ENCODE data around the gene CA10.

The CA10 gene

DNA sequence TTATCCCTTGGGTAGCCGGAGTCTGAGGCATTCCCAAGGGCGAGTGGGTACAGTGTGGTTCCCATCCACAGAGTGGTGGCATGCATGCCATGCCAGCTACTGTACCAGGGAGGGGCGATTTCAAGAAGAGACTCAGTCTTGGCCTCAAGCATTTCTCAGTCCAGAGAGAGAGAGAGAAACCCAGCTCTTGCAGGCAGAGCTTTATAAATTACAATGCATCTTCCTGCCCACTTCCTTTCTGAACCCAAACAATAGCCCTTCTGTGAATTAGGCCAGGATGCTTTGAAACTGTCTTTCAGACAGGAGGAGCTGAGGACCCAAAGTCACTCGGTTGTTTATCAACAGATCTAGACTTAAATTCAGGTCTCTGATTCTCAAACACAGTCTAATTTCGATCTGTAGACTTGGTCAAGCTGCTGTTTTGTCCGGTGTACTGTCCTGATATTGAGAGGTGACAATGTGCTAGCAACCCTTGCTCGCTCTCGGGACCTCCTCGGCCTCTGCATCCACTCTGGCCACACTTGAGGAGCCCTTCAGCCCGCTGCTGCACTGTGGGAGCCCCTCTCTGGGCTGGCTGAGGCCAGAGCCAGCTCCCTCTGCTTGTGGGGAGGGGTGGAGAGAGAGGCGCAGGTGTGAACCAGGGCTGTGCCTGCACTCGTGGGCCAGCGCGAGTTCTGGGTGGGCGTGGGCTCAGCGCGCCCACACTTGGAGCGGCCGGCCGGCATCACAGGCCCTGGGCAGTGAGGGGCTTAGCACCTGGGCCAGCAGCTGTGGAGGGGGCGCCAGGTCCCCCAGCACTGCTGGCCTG lies 490.2 kb downstream of the CA10 start:
- DNase-seq = no peak

GRCh38 chr17:51667706-51668083 lies 490.8 kb downstream of the CA10 start:
- no peak for DNase-seq

- DNase-seq = no peak
These were observed 491.4 kb downstream of the CA10 start for GRCh38 chr17:51666971-51667705.

DNA sequence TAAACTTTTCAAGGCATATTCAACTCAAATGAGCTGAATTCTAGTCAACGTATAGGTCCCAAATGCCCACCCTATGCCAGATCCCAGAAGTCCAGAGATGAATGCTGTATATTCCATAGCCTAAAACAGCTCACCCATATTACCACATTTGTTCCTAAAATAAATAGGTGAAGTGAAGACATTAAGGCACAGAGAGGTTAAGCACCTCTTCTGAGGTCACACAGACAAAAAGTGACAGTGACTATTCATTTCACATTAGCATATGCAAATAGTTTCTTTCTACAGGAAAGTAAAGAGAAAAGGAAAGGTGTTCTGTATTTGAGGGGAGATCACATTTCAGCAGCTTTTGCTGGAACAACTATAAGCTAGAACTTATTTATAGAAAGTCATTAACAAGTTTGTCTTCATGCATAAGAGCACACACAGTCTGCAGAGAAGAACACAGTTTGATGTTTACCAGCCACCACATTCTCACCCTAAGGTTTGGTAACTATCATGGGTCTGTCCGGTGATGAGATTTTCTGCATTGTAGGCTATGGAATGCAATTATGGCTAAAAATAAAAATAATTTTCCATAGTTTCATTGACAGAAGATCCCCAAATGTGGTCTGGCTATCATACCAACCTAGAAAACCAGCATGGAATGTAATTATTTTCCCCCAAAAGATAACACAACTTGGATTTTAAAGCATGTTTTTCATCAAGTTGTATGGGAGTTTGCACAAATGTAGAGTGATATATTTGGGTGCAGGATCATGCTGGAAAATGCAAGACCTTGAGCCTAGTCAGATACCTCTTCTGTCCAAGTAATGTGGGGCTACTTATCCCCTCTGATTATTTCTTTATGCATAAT lies 496.1 kb downstream of the CA10 start:
- no peak for DNase-seq

GRCh38 chr17:51661403-51661802 lies 497.1 kb downstream of the CA10 start:
- DNase-seq = no peak

DNA sequence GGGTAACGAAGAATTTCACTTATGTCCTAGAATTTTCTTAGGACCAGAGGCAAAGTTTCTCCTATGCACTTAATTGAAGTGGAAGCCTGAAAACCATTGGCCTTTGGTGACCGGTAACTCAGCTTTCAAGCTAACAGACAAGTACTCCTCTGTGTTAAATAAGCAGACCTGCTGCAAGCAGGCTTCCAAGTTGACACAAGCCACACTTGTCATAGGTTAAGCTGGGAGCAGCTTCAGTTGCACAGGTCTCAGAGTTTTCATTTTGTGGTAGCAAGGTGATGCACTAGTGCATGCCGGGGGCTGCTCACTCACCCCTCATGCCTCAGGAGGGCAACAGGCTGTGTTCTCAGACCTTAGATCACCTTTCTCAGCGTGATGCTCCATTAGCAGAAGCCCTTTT lies 498.2 kb downstream of the CA10 start:
- no peak for DNase-seq

DNA sequence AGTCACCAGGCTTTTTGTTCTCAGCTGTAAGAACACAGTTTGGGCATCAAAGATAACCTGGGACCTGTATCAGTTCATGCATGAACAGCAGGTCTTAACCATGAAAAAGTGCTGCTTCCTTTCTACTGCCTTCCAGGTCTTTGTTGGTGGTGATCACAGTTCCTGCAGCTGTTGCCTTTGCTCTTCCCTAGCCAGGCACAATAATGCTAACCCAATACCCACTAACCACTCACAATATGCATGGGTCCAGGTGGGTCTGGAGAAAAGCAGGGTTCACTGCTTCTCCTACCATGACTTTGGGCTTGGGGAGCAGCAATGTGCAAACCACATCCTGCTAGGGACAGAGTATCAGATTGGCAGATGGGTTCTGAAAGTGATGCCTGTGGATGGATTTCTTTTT lies 501.3 kb downstream of the CA10 start:
- no peak for DNase-seq

DNA sequence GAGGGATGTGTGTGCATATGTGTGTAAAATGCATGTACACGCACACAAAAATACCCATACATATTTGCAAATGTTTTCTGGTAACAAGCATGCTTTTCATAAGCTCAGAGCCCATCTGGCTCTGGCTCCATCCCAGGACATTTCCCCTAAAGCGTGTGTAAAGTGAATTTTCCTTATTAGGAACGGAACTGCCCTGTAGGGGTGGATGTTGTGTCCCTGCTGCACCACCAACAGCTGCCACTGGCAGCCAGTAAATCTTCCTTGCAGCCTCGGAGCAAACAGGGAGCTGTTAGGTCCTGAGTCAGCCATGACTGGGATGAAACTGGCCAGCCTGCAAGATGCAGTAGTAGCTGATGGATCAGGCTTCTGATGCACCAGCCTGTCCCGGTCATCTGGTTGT lies 504.6 kb downstream of the CA10 start:
- no peak for DNase-seq

DNA sequence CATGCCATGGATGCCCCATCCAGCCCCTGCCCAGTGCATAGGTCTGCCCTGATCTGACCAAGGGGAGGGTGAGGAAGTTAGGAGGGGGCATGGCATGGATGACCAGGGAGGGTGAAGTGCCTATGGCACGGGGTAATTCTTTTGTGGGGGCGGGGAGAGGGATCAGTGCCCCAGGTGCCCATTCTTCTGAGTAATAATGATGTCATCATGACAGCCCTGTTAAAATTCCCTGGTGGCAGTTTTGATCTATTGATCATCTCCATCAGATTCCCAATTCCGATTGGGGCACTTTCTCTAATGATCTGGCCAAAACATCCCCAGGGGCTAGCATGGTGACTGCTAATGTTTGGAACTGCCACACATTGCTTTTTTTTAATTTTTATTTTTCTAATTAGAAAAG lies 506.0 kb downstream of the CA10 start:
- DNase-seq = no peak

DNA sequence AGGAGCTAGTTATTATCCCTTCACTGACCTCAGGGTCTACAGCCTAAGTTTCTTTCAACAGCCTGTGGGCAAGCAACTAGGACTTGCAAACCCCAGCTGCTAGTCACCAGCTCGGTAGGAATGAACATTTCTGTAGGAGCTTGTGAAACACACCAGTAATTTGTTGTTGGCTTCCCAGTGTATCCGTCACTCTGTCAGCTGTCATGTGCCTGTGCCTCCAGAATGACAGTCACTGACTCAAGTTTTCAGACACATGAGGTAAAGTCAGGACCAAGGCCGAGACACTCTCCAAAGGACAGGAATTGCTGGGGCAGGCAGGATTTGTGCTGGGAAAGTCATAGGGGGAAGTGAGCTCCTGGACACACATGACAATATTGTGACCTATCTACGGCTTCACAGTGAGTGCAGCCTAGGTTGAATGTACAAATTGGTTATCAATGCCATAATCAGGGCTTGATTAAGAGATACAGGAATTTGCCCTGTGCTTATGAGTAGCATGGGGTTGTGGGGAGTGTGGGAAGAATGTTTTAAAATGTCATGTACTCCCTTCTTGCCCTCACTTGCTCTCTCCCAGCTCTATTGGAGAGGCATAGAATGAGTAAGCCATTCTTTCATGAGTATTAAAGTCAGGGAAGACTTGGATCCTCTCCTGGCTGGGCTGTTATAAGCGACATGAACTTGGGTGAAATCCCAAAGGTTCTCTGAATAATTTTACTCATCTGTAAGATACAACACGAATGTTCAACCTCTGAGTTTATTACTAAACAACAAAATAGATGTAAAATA lies 506.8 kb downstream of the CA10 start:
- no peak for DNase-seq

DNA sequence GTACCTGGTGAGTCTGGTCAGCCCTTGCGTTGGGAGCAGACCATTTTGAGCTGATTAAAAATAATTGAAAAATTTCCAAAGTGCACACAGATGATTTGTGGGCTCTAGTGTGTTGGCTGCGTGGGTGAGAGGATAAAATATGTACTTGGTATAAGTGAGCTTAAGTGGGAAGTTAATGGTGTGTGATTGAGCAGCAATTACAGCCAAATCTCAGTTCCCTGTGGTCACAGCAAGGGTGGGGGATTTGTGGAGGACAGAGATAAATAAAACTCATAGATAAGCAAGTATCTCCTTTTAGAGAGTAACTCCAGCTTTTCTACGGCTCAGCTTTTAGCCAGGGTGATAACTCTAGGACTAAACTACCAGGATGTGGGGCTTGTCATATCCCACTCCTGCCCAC lies 507.7 kb downstream of the CA10 start:
- no peak for DNase-seq

GRCh38 chr17:51650202-51650601 lies 508.3 kb downstream of the CA10 start:
- no peak for DNase-seq

- DNase-seq = no peak
These were observed 510.7 kb downstream of the CA10 start for GRCh38 chr17:51647826-51648225.

GRCh38 chr17:51647067-51647466 lies 511.4 kb downstream of the CA10 start:
- no peak for DNase-seq

GRCh38 chr17:51646539-51646938 lies 512.0 kb downstream of the CA10 start:
- no peak for DNase-seq

- no peak for DNase-seq
These were observed 513.5 kb downstream of the CA10 start for GRCh38 chr17:51645056-51645455.

DNA sequence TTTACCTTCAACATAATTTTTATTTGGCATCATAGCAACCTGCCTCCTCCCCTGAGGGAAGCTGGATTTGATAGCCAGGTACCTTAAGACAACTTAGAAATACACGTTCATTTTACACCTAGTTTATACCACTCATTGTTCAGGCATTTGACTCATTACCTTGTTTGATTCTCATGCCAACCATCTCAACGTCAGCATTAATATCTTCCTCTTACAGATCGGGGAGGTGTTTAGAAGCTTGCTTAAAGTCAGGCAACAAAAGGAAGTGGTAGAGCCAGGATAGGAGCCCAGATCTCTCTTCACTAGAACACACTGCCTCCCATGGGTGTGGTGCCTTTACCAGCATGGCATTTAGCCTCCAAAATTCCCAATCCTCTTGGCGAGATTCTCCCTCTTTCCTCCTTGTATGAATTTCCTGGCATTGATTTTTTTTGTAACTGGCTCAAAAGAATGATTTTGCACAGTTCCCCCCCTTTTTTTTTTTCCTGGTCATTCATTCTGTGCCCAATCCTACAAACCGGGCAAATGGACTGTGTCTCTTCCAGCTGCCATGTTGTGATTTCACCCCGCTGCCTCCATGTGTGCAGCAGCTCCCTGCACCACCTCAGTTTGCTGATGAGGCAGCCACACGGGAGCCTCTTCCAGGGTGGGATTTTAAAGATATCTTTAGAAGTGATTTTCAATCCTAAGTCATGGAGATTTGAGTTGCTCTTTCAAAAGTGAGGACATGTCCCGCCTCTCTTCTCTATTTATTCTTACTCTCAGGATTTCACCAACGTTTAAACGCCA lies 514.6 kb downstream of the CA10 start:
- DNase-seq = no peak

DNA sequence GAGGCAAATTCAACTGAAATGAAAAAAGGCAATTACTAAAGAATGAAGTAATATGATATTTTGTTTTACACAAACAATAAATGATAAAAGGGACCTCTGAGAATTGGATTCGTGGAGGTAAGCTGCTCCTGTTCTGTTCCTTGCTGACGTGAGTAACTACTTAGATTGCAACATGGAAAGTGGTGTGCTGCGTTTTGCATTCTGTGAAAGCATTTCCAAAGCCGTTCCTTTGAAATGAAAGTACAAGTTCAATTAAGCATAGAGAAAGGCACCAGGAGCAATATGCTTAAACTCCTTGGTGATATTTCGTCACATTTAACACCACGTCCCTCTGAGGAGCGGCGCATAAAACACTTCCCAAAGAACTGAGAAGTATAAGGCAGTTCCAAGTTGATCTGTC lies 516.5 kb downstream of the CA10 start:
- DNase-seq = no peak

DNA sequence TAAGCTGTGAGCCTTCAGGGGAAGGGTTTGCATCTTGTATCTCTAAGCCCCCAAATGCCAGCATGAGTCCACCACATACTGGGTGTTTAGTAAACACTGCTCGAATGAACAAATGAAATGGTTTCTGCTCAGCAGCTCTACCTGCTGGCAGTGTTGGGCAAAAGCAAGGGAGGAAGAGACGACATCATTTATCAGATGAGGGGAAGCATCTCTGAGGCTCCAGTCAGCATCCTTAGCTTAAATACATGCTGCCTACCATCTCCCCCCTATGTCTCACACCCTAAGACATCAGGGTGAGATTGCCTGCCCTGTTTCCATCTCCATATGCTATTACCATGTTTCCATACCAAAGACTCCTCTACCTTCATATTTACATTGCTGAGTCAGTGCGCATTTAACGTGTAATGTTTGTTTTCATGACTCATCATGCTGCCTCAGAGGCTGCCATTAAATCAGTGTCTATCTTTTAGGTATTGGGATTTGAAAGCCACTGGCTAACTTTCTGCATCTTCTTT lies 518.3 kb downstream of the CA10 start:
- no peak for DNase-seq

GRCh38 chr17:51638971-51639370 lies 519.5 kb downstream of the CA10 start:
- DNase-seq = no peak

GRCh38 chr17:51636291-51636690 lies 522.2 kb downstream of the CA10 start:
- DNase-seq = no peak
